Mucosa of stomach (tissue), 1 donor: ENCODE measurements around the gene COBL.

Experiments used
- H3K27me3 ChIP-seq: one replicate; pipeline ENCODE4 v1.7.0; 2013; ENCODE audit warnings: mild to moderate bottlenecking, low read length; ENCODE audit not compliant: control insufficient read depth, insufficient read depth
- H3K36me3 ChIP-seq: one replicate; pipeline ENCODE4 v1.7.0; 2013; ENCODE audit warnings: low read length; ENCODE audit not compliant: control insufficient read depth, insufficient read depth
- H3K4me1 ChIP-seq: one replicate; pipeline ENCODE4 v1.7.0; 2013; ENCODE audit warnings: mild to moderate bottlenecking, low read length; ENCODE audit not compliant: control insufficient read depth, insufficient read depth
- H3K4me3 ChIP-seq: one replicate; pipeline ENCODE4 v1.7.0; 2013; ENCODE audit warnings: low read length
- H3K9ac ChIP-seq: one replicate; pipeline ENCODE4 v1.7.0; 2013; ENCODE audit warnings: mild to moderate bottlenecking, low read length, moderate library complexity
- H3K9me3 ChIP-seq: one replicate; pipeline ENCODE4 v1.7.0; 2013; ENCODE audit warnings: mild to moderate bottlenecking, low read length, moderate library complexity; ENCODE audit not compliant: control insufficient read depth
- donor health status: Pancreatic carcinoma.

The COBL gene

GRCh38 chr7:51325261-51325676 lies 8.7 kb upstream of the COBL start:
- no peaks in the 10 kb centered on the region for H3K27me3 ChIP-seq
- no peaks in the 10 kb centered on the region for H3K9me3 ChIP-seq
- H3K4me1 ChIP-seq: peaks cover 12% of the 10 kb centered on the region
- no peak overlapping the region for H3K9ac ChIP-seq
- H3K36me3 ChIP-seq: no peaks in the 10 kb centered on the region
- no peak overlapping the region for H3K4me3 ChIP-seq

- H3K4me3 ChIP-seq: no peak overlapping the region
- H3K27me3 ChIP-seq: no peaks in the 10 kb centered on the region
- no peak overlapping the region for H3K9ac ChIP-seq
- H3K4me1 ChIP-seq: peaks cover 15% of the 10 kb centered on the region
- no peaks in the 10 kb centered on the region for H3K36me3 ChIP-seq
- H3K9me3 ChIP-seq: no peaks in the 10 kb centered on the region
These were observed 7.7 kb upstream of the COBL start for GRCh38 chr7:51324206-51324898.

- H3K36me3 ChIP-seq: no peaks in the 10 kb centered on the region
- H3K27me3 ChIP-seq: no peaks in the 10 kb centered on the region
- no peak overlapping the region for H3K4me3 ChIP-seq
- no peaks in the 10 kb centered on the region for H3K9me3 ChIP-seq
- H3K9ac ChIP-seq: no peak overlapping the region
- H3K4me1 ChIP-seq: peaks cover 25% of the 10 kb centered on the region
These were observed 5.4 kb upstream of the COBL start for GRCh38 chr7:51321961-51322515.

- H3K4me1 ChIP-seq: peaks cover 27% of the 10 kb centered on the region
- H3K4me3 ChIP-seq: peak overlapping the region; percentile 31
- no peak overlapping the region for H3K9ac ChIP-seq
- no peaks in the 10 kb centered on the region for H3K9me3 ChIP-seq
- no peaks in the 10 kb centered on the region for H3K27me3 ChIP-seq
- no peaks in the 10 kb centered on the region for H3K36me3 ChIP-seq
These were observed 2.4 kb upstream of the COBL start for GRCh38 chr7:51318886-51319579.

GRCh38 chr7:51318001-51318400 lies 1.4 kb upstream of the COBL start:
- H3K36me3 ChIP-seq: no peaks in the 10 kb centered on the region
- no peak overlapping the region for H3K9ac ChIP-seq
- H3K4me1 ChIP-seq: peaks cover 32% of the 10 kb centered on the region
- no peak overlapping the region for H3K4me3 ChIP-seq
- no peaks in the 10 kb centered on the region for H3K9me3 ChIP-seq
- no peaks in the 10 kb centered on the region for H3K27me3 ChIP-seq

GRCh38 chr7:51317582-51317910 lies 937 bp upstream of the COBL start:
- peaks cover 32% of the 10 kb centered on the region for H3K4me1 ChIP-seq
- H3K9ac ChIP-seq: peak overlapping the region; percentile 73

GRCh38 chr7:51316262-51316665 lies 345 bp downstream of the COBL start:
- Histone ChIP-seq H3K36me3 (no peaks in the 10 kb centered on the region), H3K9ac (peak overlapping the region; percentile 69)

More at GRCh38 chr7:51317582-51317910, 937 bp upstream of the COBL start:
- Histone ChIP-seq H3K9me3 (no peaks in the 10 kb centered on the region), H3K36me3 (no peaks in the 10 kb centered on the region), H3K4me3 (peak overlapping the region; percentile 39), H3K27me3 (no peaks in the 10 kb centered on the region)

GRCh38 chr7:51315393-51316261 lies 982 bp downstream of the COBL start:
- Histone ChIP-seq H3K9me3 (no peaks in the 10 kb centered on the region), H3K4me1 (peaks cover 32% of the 10 kb centered on the region), H3K27me3 (no peaks in the 10 kb centered on the region), H3K4me3 (peak overlapping the region; percentile 58), H3K36me3 (no peaks in the 10 kb centered on the region), H3K9ac (peak overlapping the region; percentile 69)

More at GRCh38 chr7:51316262-51316665, 345 bp downstream of the COBL start:
- peak overlapping the region; percentile 58 for H3K4me3 ChIP-seq
- H3K9me3 ChIP-seq: no peaks in the 10 kb centered on the region
- H3K4me1 ChIP-seq: peaks cover 32% of the 10 kb centered on the region
- H3K27me3 ChIP-seq: no peaks in the 10 kb centered on the region

- peaks cover 32% of the 10 kb centered on the region for H3K4me1 ChIP-seq
- H3K4me3 ChIP-seq: no peak overlapping the region
- H3K36me3 ChIP-seq: no peaks in the 10 kb centered on the region
- no peaks in the 10 kb centered on the region for H3K27me3 ChIP-seq
- no peaks in the 10 kb centered on the region for H3K9me3 ChIP-seq
- no peak overlapping the region for H3K9ac ChIP-seq
These were observed 1.9 kb downstream of the COBL start for GRCh38 chr7:51314726-51315125.

- Histone ChIP-seq H3K4me1 (peaks cover 24% of the 10 kb centered on the region), H3K27me3 (no peaks in the 10 kb centered on the region), H3K9ac (no peak overlapping the region), H3K4me3 (no peak overlapping the region), H3K36me3 (no peaks in the 10 kb centered on the region), H3K9me3 (no peaks in the 10 kb centered on the region)
These were observed 2.7 kb downstream of the COBL start for GRCh38 chr7:51313738-51314425.

- Histone ChIP-seq H3K4me1 (peaks cover 24% of the 10 kb centered on the region), H3K9me3 (no peaks in the 10 kb centered on the region), H3K36me3 (no peaks in the 10 kb centered on the region), H3K27me3 (no peaks in the 10 kb centered on the region), H3K9ac (no peak overlapping the region), H3K4me3 (no peak overlapping the region)
These were observed 3.5 kb downstream of the COBL start for GRCh38 chr7:51312951-51313737.
